ENCODE data around the gene MAGOHB. TPM values are rescaled to one million over a fixed set of nuclear protein-coding genes. Genes with fewer than 3 reads are reported as not detected.

Gene MAGOHB
- total RNA-seq, 2 donors from 2014 or later, result 5.5 to 6.2 TPM

GRCh38 chr12:10610188-10610587 is 3.2 kb downstream of the MAGOHB start:
- no peaks in the 10 kb centered on the region for H3K27me3 ChIP-seq
- H3K9me3 ChIP-seq, result no peaks in the 10 kb centered on the region
- H3K36me3 ChIP-seq, result peaks cover 6% of the 10 kb centered on the region
- no peak overlapping the region for H3K4me3 ChIP-seq
- DNase-seq (ENCODE audit: low spot score), result no peak
- TF ChIP-seq, protein P1, sequence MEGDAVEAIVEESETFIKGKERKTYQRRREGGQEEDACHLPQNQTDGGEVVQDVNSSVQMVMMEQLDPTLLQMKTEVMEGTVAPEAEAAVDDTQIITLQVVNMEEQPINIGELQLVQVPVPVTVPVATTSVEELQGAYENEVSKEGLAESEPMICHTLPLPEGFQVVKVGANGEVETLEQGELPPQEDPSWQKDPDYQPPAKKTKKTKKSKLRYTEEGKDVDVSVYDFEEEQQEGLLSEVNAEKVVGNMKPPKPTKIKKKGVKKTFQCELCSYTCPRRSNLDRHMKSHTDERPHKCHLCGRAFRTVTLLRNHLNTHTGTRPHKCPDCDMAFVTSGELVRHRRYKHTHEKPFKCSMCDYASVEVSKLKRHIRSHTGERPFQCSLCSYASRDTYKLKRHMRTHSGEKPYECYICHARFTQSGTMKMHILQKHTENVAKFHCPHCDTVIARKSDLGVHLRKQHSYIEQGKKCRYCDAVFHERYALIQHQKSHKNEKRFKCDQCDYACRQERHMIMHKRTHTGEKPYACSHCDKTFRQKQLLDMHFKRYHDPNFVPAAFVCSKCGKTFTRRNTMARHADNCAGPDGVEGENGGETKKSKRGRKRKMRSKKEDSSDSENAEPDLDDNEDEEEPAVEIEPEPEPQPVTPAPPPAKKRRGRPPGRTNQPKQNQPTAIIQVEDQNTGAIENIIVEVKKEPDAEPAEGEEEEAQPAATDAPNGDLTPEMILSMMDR (IDR thresholded peaks at IDR 0.05), result no peak
- H3K27ac ChIP-seq, result no peak overlapping the region
- peaks cover 0 to 19% of the 10 kb centered on the region in 2 donors for H3K4me1 ChIP-seq

- no peak overlapping the region for H3K4me3 ChIP-seq
- H3K27me3 ChIP-seq, result no peaks in the 10 kb centered on the region
- H3K9me3 ChIP-seq, result no peaks in the 10 kb centered on the region
- TF ChIP-seq, protein P1 (IDR thresholded peaks at IDR 0.05), result peak; percentile 14 to 45
- DNase-seq (ENCODE audit: low spot score), result no peak
- peaks cover 6% of the 10 kb centered on the region for H3K36me3 ChIP-seq
- H3K27ac ChIP-seq, result no peak overlapping the region
- peaks cover 0 to 13% of the 10 kb centered on the region in 2 donors for H3K4me1 ChIP-seq
Measured at GRCh38 chr12:10607885-10608458, 5.4 kb downstream of the MAGOHB start.

DNA sequence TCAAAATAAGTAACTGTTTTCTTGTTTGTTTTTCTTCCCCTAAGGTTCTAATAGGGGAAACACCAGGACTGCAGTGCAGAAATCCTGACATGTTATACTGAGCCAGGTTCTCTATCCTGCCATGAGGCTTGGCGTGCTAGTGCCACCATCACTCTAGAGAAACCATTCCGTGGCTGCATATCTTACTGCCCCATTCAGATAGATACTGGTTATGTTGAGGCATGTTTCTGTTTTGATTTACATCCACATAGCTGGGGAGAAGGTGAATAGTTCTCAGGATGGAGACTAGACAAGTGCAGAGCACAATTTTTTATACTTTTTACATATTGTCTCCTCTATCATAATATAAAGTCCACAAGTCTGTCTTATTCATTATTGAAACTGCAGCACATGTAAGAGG is 11.5 kb downstream of the MAGOHB start:
- Histone ChIP-seq H3K27ac (no peak overlapping the region), H3K9me3 (no peaks in the 10 kb centered on the region), H3K4me1 (no peaks in the 10 kb centered on the region), H3K4me3 (no peak overlapping the region), H3K36me3 (no peaks in the 10 kb centered on the region), H3K27me3 (no peaks in the 10 kb centered on the region)
- TF ChIP-seq, protein P1 (IDR thresholded peaks at IDR 0.05), result no peak
- no peak for DNase-seq (ENCODE audit: low spot score)

- Histone ChIP-seq H3K27me3 (no peaks in the 10 kb centered on the region), H3K27ac (no peak overlapping the region), H3K36me3 (no peaks in the 10 kb centered on the region), H3K9me3 (no peaks in the 10 kb centered on the region), H3K4me3 (no peak overlapping the region), H3K4me1 (no peaks in the 10 kb centered on the region)
- DNase-seq (ENCODE audit: low spot score), result no peak
- TF ChIP-seq, protein P1 (IDR thresholded peaks at IDR 0.05), result no peak
Measured at GRCh38 chr12:10600988-10601387, 12.4 kb downstream of the MAGOHB start.

DNA sequence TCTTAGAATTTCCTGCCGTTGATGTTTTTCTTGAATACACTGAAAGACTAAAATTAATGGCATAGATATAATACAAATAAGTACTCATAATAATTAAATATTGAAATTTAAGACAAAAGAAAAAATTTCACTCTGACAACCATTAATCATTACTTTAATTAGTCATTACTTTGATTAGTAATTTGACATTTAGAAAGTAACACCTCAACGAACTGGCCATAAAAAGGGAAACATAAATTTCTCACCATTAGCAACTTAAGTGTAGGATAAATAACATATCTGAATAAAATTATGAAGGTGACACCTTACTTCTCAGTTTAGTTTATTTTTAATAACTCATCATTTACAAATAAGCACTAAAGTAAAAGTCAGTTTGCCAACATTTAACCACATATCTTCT is 17.5 kb downstream of the MAGOHB start:
- Histone ChIP-seq H3K9me3 (no peaks in the 10 kb centered on the region), H3K4me1 (no peaks in the 10 kb centered on the region), H3K36me3 (peaks cover 7% of the 10 kb centered on the region), H3K27me3 (no peaks in the 10 kb centered on the region), H3K4me3 (no peak overlapping the region), H3K27ac (no peak overlapping the region)
- no peak for DNase-seq (ENCODE audit: low spot score)
- TF ChIP-seq, protein P1 (IDR thresholded peaks at IDR 0.05), result no peak

DNA sequence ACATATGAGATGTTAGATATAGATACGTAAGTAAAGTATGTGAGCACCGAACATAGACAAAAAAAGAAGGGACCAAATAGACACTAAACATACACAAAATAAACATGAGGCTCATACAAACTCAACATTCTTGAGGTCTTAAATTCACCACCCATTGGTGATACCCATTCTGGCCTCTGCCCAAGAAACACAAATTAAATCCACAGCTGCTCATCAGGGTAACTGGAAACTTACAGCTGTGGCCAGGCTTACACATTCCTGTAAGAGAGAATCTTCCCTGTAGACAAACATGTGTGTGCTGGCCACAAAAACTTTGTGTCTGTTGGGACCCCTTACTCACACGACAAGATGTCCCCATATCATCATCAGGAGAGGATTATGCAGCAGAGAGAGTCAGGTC is 22.4 kb downstream of the MAGOHB start:
- Histone ChIP-seq H3K4me1 (no peaks in the 10 kb centered on the region), H3K4me3 (no peak overlapping the region), H3K9me3 (no peaks in the 10 kb centered on the region), H3K27me3 (no peaks in the 10 kb centered on the region), H3K36me3 (peaks cover 8% of the 10 kb centered on the region), H3K27ac (no peak overlapping the region)
- DNase-seq (ENCODE audit: low spot score), result no peak
- TF ChIP-seq, protein P1 (IDR thresholded peaks at IDR 0.05), result no peak

All from right atrium auricular region (tissue), 2 donors.